Ovary (tissue), 9 donors: ENCODE measurements around the gene SRGAP3. TPM values are rescaled to one million over a fixed set of nuclear protein-coding genes. Genes with fewer than 3 reads are reported as not detected.

Experiments used
- DNase-seq, 5 donors: peaks; one replicate each; pipeline ENCODE4 v3.0.0-alpha.2; 2019 to 2020
- H3K27ac ChIP-seq, 2 donors: fragments of 200-600 bp; one replicate each; pipeline versions ENCODE4 v1.5.1 to v1.8.0; 2019 to 2022
- H3K27me3 ChIP-seq: fragments of 200-600 bp; one replicate; pipeline ENCODE4 v1.8.0; 2022
- H3K36me3 ChIP-seq: fragments of 200-600 bp; sonication (generic); one replicate; pipeline ENCODE4 v1.5.1; 2019
- H3K4me1 ChIP-seq: one replicate; pipeline ENCODE4 v1.8.1; 2013; ENCODE audit warnings: mild to moderate bottlenecking, moderate library complexity; ENCODE audit not compliant: insufficient read depth
- H3K4me3 ChIP-seq: fragments of 200-600 bp; sonication (generic); one replicate; pipeline ENCODE4 v1.5.1; 2017
- H3K9me3 ChIP-seq, 2 donors: fragments of 200-600 bp in 1 of 2; sonication (generic) in 1 of 2; one replicate each; pipeline versions ENCODE4 v1.5.1 to v1.8.1; 2013 to 2019; ENCODE audit warnings: mild to moderate bottlenecking in 1 of 2, moderate library complexity in 1 of 2
- EP300 ChIP-seq: sonication (generic); formaldehyde crosslinking; IDR thresholded peaks from one replicate; pipeline ENCODE4 v1.6.1; 2017; ENCODE audit warnings: antibody characterized with exemption
- POLR2A ChIP-seq: fragments of 450-650 bp; IDR thresholded peaks from one replicate; pipeline ENCODE4 v1.6.1; 2017; ENCODE audit warnings: antibody characterized with exemption, mild to moderate bottlenecking, moderate library complexity
- WGBS, 3 donors: extraction: QIAGEN DNeasy Blood & Tissue Kit in 1 of 3; methylation state at CpG; one replicate each; pipeline versions ENCODE4 v1.1.5 to v1.1.7; 2013 to 2017; 5-methylcytosine and 5-hydroxymethylcytosine counted together
- intact Hi-C, 4 donors: fragments of 100-400 bp; cut with DNase I; formaldehyde crosslinking; loops; one replicate each; pipeline versions ENCODE4 v1.11.0 to v1.15.1; 2022 to 2023
- polyA plus RNA-seq, 2 donors: library from polyadenylated mRNA; stranded (reverse); fragments of 200-250 nt in 1 of 2; fragments of 350-450 nt in 1 of 2; fragmentation: Illumina TruSeq in 1 of 2; extraction: RNeasy Lipid Tissue Mini Kit (QIAGEN cat#74804) in 1 of 2; gene quantifications; one replicate each; pipeline ENCODE4 v1.2.3, GENCODE V29; 2013 to 2014
- total RNA-seq, 7 donors: library from RNA; depleted of rRNA in 2 of 7; stranded (reverse); fragments of >200 nt in 2 of 7; fragmentation: NEBNext Ultra II Directional in 3 of 7; extraction: Animal tissue kit (Norgen Biotek cat#: 25700) in 3 of 7; gene quantifications; one replicate each; pipeline versions ENCODE4 v1.1.0 to v1.2.4, GENCODE V29; 2016 to 2023
- TF ChIP-seq, protein P1 (sequence below), 3 donors: fragments of 450-650 bp in 2 of 3; fragments of 200-600 bp in 1 of 3; IDR thresholded peaks; one replicate each; pipeline versions ENCODE4 v1.5.1 to v1.8.0; 2016 to 2022; ENCODE audit warnings: antibody characterized with exemption in 3 of 3, mild to moderate bottlenecking in 1 of 3
- donor health status: DM: no; HTN: no; CAD: no; lungs with moderate emphysema.
- donor health status: DM: no; HTN: no; CAD: no.
- donor health status: Bipolar disorder and iron deficiency.
- donor health status: DM: yes; HTN: yes; CAD: no.
- donor health status: DM: no; HTN: no; CAD: no.
- donor health status: DM: yes; HTN: yes; CAD: no.

SRGAP3 gene
- total and polyA plus RNA-seq, 9 donors = 2.1 to 36.8 (median 13.1) TPM

DNA sequence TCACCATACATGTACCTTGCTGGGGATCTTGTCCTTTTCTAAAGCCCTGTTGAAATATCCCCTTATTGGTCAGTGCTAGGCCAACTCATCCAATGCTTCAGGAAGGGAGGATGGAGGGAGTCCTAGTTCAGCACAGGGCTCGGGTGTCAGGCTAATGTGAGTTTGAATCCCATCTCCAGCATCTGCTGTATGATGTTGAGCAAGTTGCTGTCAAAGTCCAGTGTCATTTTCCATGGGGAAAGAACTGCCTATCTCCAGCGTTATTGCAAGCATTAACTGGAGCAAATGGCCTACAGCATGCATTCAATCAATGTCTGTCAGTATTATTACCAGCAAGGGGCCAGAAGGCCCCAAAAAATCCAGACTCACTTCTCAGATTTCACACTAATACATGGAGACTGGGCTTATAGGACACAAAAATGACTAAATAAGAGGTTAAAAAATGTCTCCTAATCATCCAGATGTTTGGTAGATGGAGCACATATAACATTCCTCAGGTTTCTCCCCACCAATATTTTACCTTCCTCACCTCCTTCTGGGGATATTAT lies 40.8 kb downstream of the SRGAP3 start:
- intact Hi-C loops = no loop called here
- no peaks in the 10 kb centered on the region for H3K36me3 ChIP-seq
- H3K4me1 ChIP-seq = no peaks in the 10 kb centered on the region
- no peak overlapping the region for H3K27ac ChIP-seq
- no peak overlapping the region for H3K4me3 ChIP-seq
- no peak for DNase-seq
- WGBS, 3 donors = 73 to 81% (median 77%) methylated on average over 2 of the region's 2 CpGs
- H3K9me3 ChIP-seq = no peaks in the 10 kb centered on the region
- H3K27me3 ChIP-seq = no peaks in the 10 kb centered on the region
- no peak for TF ChIP-seq POLR2A
- no peak for TF ChIP-seq EP300
- TF ChIP-seq, protein P1, sequence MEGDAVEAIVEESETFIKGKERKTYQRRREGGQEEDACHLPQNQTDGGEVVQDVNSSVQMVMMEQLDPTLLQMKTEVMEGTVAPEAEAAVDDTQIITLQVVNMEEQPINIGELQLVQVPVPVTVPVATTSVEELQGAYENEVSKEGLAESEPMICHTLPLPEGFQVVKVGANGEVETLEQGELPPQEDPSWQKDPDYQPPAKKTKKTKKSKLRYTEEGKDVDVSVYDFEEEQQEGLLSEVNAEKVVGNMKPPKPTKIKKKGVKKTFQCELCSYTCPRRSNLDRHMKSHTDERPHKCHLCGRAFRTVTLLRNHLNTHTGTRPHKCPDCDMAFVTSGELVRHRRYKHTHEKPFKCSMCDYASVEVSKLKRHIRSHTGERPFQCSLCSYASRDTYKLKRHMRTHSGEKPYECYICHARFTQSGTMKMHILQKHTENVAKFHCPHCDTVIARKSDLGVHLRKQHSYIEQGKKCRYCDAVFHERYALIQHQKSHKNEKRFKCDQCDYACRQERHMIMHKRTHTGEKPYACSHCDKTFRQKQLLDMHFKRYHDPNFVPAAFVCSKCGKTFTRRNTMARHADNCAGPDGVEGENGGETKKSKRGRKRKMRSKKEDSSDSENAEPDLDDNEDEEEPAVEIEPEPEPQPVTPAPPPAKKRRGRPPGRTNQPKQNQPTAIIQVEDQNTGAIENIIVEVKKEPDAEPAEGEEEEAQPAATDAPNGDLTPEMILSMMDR (IDR thresholded peaks at IDR 0.05) = no peak

DNA sequence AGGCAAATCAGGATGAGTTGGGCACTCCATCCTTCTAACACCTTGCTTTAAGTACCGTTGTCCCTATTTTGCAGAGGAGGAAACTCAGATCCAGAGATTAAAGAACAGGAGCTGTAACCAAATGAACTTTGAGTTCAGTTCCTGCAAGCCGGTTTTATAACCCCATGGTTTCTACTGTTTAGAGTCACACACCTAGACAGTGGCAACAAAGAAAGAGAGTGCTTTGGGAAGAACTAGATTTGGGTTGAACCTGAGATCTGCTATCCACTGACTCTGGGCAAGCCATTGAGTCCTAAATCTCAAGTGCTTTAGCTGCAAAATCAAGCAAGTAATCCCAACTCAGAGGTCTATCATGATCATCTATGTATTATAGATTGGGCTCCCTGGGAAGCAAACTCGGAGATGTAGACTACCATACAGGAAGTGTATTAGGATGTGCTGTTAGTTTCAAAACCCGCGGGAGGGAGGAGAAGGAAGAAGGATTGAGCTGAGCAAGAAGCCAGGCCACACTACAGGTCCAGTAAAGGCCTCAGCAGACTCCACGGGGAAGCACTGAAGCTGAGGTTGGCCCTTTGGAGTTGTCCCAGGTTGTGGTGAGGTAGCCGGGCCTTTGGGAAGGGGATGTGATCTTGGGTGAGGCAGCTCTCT lies 42.2 kb downstream of the SRGAP3 start:
- 87 to 92% (median 91%) methylated on average over 7 of the region's 7 CpGs for WGBS, 3 donors
- Histone ChIP-seq H3K4me3 (no peak overlapping the region), H3K36me3 (no peaks in the 10 kb centered on the region), H3K27ac (no peak overlapping the region), H3K27me3 (no peaks in the 10 kb centered on the region), H3K9me3 (no peaks in the 10 kb centered on the region), H3K4me1 (no peaks in the 10 kb centered on the region)
- intact Hi-C loops = loop anchor here in 1 of 4 donors (2.0 kb wide), 1 partner anchor 16 kb away; no protein-coding TSS in a partner anchor
- TF ChIP-seq EP300 (no peak), POLR2A (no peak)
- no peak for DNase-seq

DNA sequence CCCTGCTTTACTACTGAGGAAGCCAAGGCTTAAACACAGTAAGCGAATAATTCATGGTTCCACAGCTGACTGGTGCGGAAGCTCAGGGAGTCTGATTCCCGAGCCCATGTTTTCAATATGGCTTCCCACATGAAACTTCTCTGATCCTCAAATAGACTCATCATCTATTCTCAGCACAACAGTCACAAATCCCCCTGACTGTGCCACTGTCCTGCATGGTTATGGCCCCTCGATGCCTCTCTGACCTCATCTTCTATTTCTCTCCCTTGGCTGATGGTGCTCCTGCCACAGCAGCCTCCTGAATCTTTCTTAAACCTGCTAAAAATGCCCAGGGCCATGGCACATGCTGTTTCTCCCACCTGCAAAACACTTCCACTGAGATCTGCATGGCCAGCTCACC lies 43.2 kb downstream of the SRGAP3 start:
- TF ChIP-seq POLR2A (no peak), EP300 (no peak)
- TF ChIP-seq, protein P1 (IDR thresholded peaks at IDR 0.05) = no peak
- intact Hi-C loops = loop anchor here in 1 of 4 donors (2.0 kb wide), 1 partner anchor 17 kb away; no protein-coding TSS in a partner anchor
- Histone ChIP-seq H3K9me3 (no peaks in the 10 kb centered on the region), H3K36me3 (no peaks in the 10 kb centered on the region), H3K4me3 (no peak overlapping the region), H3K4me1 (no peaks in the 10 kb centered on the region), H3K27me3 (no peaks in the 10 kb centered on the region), H3K27ac (no peak overlapping the region)
- 91 to 94% (median 93%) methylated on average over 4 of the region's 4 CpGs for WGBS, 3 donors
- DNase-seq = no peak

DNA sequence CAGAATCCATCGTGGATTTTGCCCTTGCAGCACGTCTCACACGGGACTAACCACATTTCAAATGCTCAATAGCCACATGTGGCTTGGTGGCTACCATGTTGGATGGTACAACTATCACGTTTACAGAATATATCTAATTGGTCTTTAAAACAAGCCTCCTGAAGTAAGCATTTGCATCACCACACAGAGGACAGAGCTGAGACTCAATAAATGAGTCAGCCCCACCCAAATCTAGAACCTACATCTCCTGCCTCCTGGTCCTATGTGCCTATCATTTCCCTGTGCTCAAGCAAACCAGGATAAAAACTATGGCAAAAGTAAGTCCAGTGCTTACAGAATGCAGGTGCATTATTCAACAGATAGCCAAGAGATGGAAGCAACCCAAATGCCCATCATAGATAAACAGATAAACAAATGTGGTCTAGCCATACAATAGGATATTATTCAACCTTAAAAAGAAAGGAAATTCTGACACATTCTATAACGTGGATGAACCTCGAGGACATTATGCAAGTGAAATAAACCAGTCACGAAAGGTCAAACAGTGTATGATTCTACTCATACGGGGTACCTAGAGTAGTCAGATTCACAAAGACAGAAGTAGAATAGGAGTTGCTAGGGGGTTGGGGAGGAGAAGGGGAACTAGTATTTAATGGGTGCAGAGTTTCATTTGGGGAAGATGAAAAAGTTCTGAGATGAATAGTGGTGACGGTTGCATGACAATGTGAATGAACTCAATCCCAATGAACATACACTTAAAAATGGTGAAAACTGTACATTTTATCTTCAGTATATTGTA lies 43.9 kb downstream of the SRGAP3 start:
- H3K27me3 ChIP-seq = no peaks in the 10 kb centered on the region
- no peaks in the 10 kb centered on the region for H3K4me1 ChIP-seq
- no peaks in the 10 kb centered on the region for H3K36me3 ChIP-seq
- no peak for DNase-seq
- no peak overlapping the region for H3K4me3 ChIP-seq
- no peaks in the 10 kb centered on the region for H3K9me3 ChIP-seq
- 90 to 92% (median 91%) methylated on average over 9 of the region's 9 CpGs for WGBS, 3 donors
- TF ChIP-seq, protein P1 (IDR thresholded peaks at IDR 0.05) = no peak
- TF ChIP-seq EP300 (no peak), POLR2A (no peak)
- intact Hi-C loops = loop anchor here in 1 of 4 donors (2.0 kb wide), 1 partner anchor 17 kb away; no protein-coding TSS in a partner anchor
- no peak overlapping the region for H3K27ac ChIP-seq
